Neutrophil (primary cell): ENCODE results near the gene WDR37.

Experiments
- H3K27ac ChIP-seq: fragments of 200-600 bp; sonication (generic); 2 replicates; pipeline ENCODE4 v1.5.1; 2016; ENCODE audit warnings: mild to moderate bottlenecking, moderate library complexity
- H3K27me3 ChIP-seq: fragments of 200-600 bp; sonication (generic); 2 replicates; pipeline ENCODE4 v1.6.0; 2016; ENCODE audit warnings: mild to moderate bottlenecking
- H3K36me3 ChIP-seq: fragments of 200-600 bp; sonication (generic); 2 replicates; pipeline ENCODE4 v1.5.1; 2017
- H3K4me1 ChIP-seq, 2 experiments: fragments of 200-600 bp in 1 of 2; sonication (generic) in 1 of 2; 1 replicate in 1 of 2; 2 replicates in 1 of 2; pipeline versions ENCODE4 v1.5.1 to v1.6.1; 2013 to 2016; ENCODE audit warnings: low read depth in 1 of 2, low read length in 1 of 2, mild to moderate bottlenecking in 1 of 2, moderate library complexity in 1 of 2; ENCODE audit not compliant: control insufficient read depth in 1 of 2, insufficient read depth in 1 of 2
- H3K4me3 ChIP-seq, 2 experiments: fragments of 200-600 bp in 1 of 2; sonication (generic) in 1 of 2; 1 replicate in 1 of 2; 2 replicates in 1 of 2; pipeline ENCODE4 v1.5.1; 2013 to 2016; ENCODE audit warnings: low read depth in 1 of 2, low read length in 1 of 2, mild to moderate bottlenecking in 1 of 2, moderate library complexity in 1 of 2
- H3K9me3 ChIP-seq: fragments of 200-600 bp; sonication (generic); 2 replicates; pipeline ENCODE4 v1.5.1; 2016
- CTCF ChIP-seq: fragments of 200-600 bp; sonication (generic); IDR thresholded peaks from 2 replicates; pipeline ENCODE4 v1.5.1; 2016; ENCODE audit warnings: antibody characterized with exemption

WDR37 gene

GRCh38 chr10:1178506-1178905 lies 122.3 kb downstream of the WDR37 start:
- no peaks in the 10 kb centered on the region for H3K4me1 ChIP-seq
- H3K9me3 ChIP-seq: no peaks in the 10 kb centered on the region
- H3K36me3 ChIP-seq: no peaks in the 10 kb centered on the region
- no peak overlapping the region for H3K27ac ChIP-seq
- no peak overlapping the region for H3K4me3 ChIP-seq
- H3K27me3 ChIP-seq: peaks cover 5% of the 10 kb centered on the region
- no peak for TF ChIP-seq CTCF

- Histone ChIP-seq H3K4me3 (no peak overlapping the region), H3K9me3 (no peaks in the 10 kb centered on the region), H3K36me3 (no peaks in the 10 kb centered on the region), H3K27ac (no peak overlapping the region), H3K4me1 (no peaks in the 10 kb centered on the region), H3K27me3 (peaks cover 5% of the 10 kb centered on the region)
- no peak for TF ChIP-seq CTCF
Measured at GRCh38 chr10:1179346-1180070, 123.3 kb downstream of the WDR37 start.

- H3K36me3 ChIP-seq: no peaks in the 10 kb centered on the region
Measured at GRCh38 chr10:1180071-1180730, 124.0 kb downstream of the WDR37 start.

GRCh38 chr10:1180836-1181235 lies 124.7 kb downstream of the WDR37 start:
- H3K4me3 ChIP-seq: no peak overlapping the region
- peaks cover 5% of the 10 kb centered on the region for H3K27me3 ChIP-seq
- H3K9me3 ChIP-seq: no peaks in the 10 kb centered on the region
- no peaks in the 10 kb centered on the region for H3K4me1 ChIP-seq
- no peak for TF ChIP-seq CTCF
- no peaks in the 10 kb centered on the region for H3K36me3 ChIP-seq
- H3K27ac ChIP-seq: no peak overlapping the region

More at GRCh38 chr10:1180071-1180730, 124.0 kb downstream of the WDR37 start:
- Histone ChIP-seq H3K27ac (no peak overlapping the region), H3K4me3 (no peak overlapping the region), H3K9me3 (no peaks in the 10 kb centered on the region), H3K4me1 (no peaks in the 10 kb centered on the region), H3K27me3 (peaks cover 5% of the 10 kb centered on the region)
- no peak for TF ChIP-seq CTCF
